Lower leg skin (tissue), 3 donors: ENCODE results near the gene GRB7.

Source experiments
- POLR2A ChIP-seq, 2 donors: fragments of 450-650 bp; IDR thresholded peaks; one replicate each; pipeline ENCODE4 v1.6.1; 2016 to 2017; ENCODE audit warnings: antibody characterized with exemption in 2 of 2, mild to moderate bottlenecking in 1 of 2, moderate library complexity in 1 of 2
- TF ChIP-seq, protein P1 (sequence below), 3 donors: fragments of 450-650 bp; IDR thresholded peaks; one replicate each; pipeline ENCODE4 v1.5.1; 2016; ENCODE audit warnings: antibody characterized with exemption in 3 of 3, mild to moderate bottlenecking in 3 of 3, moderate library complexity in 2 of 3

DNA sequence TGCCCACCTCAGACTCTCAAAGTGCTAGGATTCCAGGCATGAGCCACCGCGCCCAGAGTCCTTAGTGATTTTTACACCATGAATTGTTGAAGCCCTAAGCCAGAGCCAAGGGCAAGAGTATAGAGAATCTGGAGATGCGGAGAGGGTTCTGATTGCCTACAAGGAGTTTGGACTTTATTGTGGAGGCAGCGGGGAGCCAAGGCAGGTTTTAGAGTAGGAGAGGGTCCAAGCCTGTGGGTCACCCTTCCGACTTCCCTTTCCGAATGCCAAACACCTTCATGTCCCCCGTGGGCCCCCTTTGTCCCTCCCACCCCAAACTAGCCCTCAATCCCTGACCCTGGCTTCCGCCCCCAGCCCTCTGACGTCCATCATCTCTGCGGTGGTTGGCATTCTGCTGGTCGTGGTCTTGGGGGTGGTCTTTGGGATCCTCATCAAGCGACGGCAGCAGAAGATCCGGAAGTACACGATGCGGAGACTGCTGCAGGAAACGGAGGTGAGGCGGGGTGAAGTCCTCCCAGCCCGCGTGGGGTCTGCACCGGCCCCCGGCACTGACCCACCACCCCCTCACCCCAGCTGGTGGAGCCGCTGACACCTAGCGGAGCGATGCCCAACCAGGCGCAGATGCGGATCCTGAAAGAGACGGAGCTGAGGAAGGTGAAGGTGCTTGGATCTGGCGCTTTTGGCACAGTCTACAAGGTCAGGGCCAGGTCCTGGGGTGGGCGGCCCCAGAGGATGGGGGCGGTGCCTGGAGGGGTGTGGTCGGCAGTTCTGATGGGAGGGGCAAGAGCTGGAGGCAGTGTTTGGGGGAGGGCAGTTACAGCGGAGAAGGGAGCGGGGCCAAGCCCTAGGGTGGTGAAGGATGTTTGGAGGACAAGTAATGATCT, 14.5 kb upstream of the GRB7 start:
- TF ChIP-seq, protein P1, sequence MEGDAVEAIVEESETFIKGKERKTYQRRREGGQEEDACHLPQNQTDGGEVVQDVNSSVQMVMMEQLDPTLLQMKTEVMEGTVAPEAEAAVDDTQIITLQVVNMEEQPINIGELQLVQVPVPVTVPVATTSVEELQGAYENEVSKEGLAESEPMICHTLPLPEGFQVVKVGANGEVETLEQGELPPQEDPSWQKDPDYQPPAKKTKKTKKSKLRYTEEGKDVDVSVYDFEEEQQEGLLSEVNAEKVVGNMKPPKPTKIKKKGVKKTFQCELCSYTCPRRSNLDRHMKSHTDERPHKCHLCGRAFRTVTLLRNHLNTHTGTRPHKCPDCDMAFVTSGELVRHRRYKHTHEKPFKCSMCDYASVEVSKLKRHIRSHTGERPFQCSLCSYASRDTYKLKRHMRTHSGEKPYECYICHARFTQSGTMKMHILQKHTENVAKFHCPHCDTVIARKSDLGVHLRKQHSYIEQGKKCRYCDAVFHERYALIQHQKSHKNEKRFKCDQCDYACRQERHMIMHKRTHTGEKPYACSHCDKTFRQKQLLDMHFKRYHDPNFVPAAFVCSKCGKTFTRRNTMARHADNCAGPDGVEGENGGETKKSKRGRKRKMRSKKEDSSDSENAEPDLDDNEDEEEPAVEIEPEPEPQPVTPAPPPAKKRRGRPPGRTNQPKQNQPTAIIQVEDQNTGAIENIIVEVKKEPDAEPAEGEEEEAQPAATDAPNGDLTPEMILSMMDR (IDR thresholded peaks at IDR 0.05), result no peak
- no peak for TF ChIP-seq POLR2A (IDR thresholded peaks at IDR 0.05)
